Cerebellar cortex (tissue), 1 donor: Measurements from ENCODE around the gene LOXL3.
"Not testable (repeated sequence)": the region's sequence is repeated elsewhere in the genome, so short reads cannot be mapped to it uniquely, and the experiment has no call there.

ENCODE experiments used
- DNase-seq: peaks from one replicate; pipeline ENCODE4 v3.0.0-alpha.2; 2015; ENCODE audit warnings: low spot score

The LOXL3 gene

DNA sequence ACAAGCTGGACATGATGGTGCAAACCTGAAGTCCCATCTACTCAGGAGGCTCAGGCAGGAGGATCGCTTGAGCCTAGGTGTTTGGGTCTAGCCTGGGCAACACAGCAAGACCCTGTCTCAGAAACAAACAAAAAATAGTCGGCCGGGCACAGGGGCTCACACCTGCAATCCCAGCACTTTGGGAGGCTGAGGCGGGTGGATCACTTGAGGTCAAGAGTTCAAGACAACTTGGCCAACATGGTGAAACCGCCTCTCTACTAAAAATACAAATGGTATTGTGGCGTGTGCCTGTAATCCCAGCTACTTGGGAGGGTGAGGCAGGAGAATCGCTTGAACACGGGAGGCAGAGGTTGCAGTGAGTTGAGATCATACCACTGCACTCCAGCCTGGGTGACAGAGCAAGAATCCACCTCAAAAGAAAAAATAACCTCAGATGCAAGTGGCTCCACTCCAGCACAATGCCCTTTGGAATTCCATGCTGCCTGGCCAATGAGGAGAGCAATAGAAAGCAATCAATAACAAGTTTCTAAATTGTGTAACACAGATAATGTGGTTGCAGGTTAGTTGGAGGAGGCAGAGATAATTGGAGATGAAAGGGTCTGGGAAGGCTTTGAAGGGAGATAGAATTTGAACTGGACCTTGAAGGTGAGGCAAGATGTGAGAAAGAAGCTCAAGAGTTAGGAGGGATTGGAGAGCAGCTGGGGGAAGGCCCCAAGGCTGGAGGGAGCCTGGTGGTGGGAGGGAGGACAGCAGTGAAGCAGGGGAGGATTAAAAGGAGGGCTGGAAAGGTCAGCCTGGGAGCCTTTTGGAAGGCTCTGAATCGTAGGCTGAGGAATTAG lies 64.9 kb downstream of the LOXL3 start:
- no peak for DNase-seq

DNA sequence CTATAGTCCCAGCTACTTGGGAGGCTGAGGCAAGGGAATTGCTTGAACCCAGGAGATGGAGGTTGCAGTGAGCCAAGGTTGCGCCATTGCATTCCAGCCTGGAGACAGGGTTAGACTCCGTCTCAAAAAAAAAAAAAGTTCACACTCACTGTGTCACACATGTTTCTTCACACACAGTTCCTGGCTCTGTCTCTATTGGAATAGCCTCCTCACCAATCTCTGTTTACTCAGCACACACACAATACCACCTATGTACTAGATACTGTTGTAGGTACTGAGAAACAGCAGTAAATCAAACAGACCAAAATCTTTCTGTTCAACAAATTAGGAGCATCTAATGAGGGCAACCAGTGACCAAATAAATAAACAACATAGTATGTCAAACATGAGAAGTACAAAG lies 67.6 kb downstream of the LOXL3 start:
- DNase-seq: no peak

DNA sequence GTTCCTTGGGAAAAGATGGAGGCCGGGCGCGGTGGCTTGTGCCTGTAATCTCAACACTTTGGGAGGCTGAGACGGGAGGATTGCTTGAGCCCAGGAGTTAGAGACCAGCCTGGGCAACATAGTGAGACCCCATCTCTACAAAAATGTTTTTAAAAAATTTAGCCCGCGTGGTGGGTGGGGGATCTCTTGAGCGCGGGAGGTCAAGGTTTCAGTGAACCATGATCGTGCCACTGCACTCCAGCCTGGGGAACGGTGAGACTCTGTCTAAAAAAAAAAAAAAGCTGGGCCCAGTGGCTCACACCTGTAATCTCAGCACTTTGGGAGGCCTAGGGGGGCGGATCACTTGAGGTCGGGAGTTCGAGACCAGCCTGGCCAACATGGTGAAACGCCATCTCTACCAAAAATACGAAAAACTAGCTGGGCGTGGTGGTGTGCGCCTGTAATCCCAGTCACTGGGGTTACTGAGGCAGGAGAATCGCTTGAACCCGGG lies 70.0 kb downstream of the LOXL3 start:
- not testable (repeated sequence) for DNase-seq

DNA sequence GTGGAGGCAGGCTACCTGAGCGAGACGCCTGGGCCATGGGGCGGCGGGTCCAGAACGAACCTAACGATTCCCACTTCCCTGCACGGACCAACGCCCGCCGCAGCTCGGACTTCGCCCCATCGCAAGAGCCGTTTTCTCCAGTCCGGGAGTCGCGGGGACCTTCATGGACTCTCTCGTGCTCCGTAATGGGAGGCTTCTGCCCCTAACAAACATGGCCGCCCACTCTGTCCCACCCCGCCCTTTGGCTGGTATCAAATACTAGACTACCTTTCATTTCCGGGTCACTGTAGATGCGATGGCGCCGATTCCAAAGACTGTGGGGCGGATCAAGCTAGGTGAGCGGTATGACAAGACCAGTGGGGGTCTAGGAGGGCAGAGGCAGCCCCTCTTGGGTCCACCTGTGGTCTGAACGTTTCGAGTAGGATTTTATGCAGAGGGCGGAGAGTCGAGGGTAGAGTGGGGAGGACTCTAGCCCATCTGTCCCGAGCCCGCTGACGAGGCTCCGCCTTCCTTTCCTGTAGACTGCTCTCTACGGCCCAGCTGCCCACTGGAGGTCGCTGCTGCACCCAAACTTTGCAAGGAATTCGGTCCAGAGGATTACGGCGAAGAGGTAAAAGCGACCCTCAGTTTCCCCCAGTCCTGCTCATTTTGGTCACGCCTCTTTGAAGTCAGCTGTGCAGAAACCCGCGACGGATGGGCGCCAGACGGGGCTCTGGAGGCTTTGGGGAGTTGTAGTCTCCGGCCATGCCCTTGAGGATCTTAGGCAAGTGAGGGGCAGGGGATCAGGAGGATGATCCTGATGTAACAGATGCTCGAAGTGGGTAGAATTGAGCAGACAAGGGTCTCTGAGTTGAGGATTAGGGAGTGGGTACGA lies 70.7 kb downstream of the LOXL3 start, which contains the start of the genes CCDC142 and TTC31:
CCDC142 (minus strand) TSS at position 198 of the 874 bp plus-strand sequence; CDS start at position 37, 161 bp downstream.
TTC31 (plus strand) TSS at position 281 of the 874 bp plus-strand sequence; CDS start at position 296, 15 bp downstream.
- DNase-seq: peak; percentile 98
